ENCODE results near the gene MTHFD1L. TPM values are rescaled to one million over a fixed set of nuclear protein-coding genes. Genes with fewer than 3 reads are reported as not detected.

MTHFD1L gene
- total RNA-seq, 1 donor from 2014 or later: 107 TPM

DNA sequence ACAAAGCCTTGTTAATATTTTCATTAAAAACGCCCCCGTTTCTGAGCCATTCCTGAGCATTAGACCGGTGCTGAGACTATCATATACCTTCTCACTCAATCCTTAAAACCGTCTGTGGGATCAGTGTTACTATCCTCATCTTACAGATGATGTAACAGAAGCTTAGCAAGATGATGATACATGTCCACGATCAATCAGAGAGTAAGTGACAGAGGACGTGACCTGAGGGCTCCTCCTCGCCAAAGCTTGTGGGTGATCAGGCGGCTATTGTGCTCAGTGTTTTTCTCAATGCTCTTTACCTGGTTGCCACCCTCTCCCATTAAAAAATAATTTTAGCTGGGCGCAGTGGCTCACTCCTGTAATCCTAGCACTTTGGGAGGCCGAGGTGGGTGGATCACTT lies 113.1 kb downstream of the MTHFD1L start:
- Histone ChIP-seq H3K79me2 (ENCODE audit: insufficient read depth, low read length) (no peaks in the 10 kb centered on the region), H3K4me2 (ENCODE audit: low read length) (no peak overlapping the region), H3K9ac (ENCODE audit: low read length) (no peak overlapping the region), H4K20me1 (ENCODE audit: insufficient read depth, low read length) (no peaks in the 10 kb centered on the region), H2AFZ (ENCODE audit: low read depth, low read length) (no peak overlapping the region), H3K36me3 (ENCODE audit: insufficient read depth, low read length) (peaks cover 35% of the 10 kb centered on the region), H3K4me3 (ENCODE audit: insufficient read depth, low read depth, low read length) (no peak overlapping the region), H3K9me3 (ENCODE audit: insufficient read depth, low read depth, low read length) (no peaks in the 10 kb centered on the region), H3K4me1 (ENCODE audit: insufficient read depth, low read length) (no peaks in the 10 kb centered on the region), H3K27me3 (ENCODE audit: insufficient read depth, low read length) (no peaks in the 10 kb centered on the region), H3K27ac (ENCODE audit: low read depth, low read length) (no peak overlapping the region)
- Mint-ChIP-seq H3K4me1 (ENCODE audit: low read depth, unreplicated experiment) (no peaks in the 10 kb centered on the region), H3K27me3 (ENCODE audit: low read depth, unreplicated experiment) (no peaks in the 10 kb centered on the region), H3K9me3 (ENCODE audit: unreplicated experiment) (no peaks in the 10 kb centered on the region), H3K4me3 (ENCODE audit: unreplicated experiment) (no peak overlapping the region), H3K36me3 (ENCODE audit: low read depth, unreplicated experiment) (peaks cover 27% of the 10 kb centered on the region), H3K27ac (ENCODE audit: unreplicated experiment) (no peak overlapping the region)
- TF ChIP-seq, protein P1, sequence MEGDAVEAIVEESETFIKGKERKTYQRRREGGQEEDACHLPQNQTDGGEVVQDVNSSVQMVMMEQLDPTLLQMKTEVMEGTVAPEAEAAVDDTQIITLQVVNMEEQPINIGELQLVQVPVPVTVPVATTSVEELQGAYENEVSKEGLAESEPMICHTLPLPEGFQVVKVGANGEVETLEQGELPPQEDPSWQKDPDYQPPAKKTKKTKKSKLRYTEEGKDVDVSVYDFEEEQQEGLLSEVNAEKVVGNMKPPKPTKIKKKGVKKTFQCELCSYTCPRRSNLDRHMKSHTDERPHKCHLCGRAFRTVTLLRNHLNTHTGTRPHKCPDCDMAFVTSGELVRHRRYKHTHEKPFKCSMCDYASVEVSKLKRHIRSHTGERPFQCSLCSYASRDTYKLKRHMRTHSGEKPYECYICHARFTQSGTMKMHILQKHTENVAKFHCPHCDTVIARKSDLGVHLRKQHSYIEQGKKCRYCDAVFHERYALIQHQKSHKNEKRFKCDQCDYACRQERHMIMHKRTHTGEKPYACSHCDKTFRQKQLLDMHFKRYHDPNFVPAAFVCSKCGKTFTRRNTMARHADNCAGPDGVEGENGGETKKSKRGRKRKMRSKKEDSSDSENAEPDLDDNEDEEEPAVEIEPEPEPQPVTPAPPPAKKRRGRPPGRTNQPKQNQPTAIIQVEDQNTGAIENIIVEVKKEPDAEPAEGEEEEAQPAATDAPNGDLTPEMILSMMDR (IDR thresholded peaks at IDR 0.05; ENCODE audit: insufficient read depth, low read depth, low read length): no peak
- TF ChIP-seq EZH2 (IDR thresholded peaks at IDR 0.05; ENCODE audit: insufficient read depth, low read length): no peak
- no peak for FAIRE-seq
- DNase-seq (ENCODE audit: low read depth): no peak

DNA sequence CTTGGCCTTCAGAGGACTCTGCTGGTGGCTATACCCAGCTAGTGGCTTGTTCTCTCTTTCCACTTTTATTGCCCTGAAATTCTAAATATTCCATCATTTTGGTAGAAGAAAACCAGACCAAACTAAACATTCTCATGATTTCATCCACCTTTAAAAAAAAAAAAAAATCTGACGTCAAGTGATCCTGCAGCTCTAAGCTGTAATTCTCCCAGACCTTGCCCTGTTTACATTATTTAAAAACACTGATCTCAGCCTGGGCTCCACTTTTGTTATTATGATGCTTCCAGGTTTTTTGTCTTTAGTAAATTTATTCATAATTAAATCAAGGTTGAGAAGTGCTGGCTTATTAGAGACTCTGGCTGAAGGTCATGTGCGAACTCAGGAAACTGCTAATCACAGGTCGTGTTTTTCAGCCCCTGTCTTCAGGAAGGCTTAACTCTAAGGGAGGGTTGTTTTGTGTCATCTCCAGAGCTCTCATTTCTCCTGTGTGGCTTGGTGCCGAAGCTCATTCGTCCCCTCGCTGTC lies 114.4 kb downstream of the MTHFD1L start:
- H3K36me3 Mint-ChIP-seq (ENCODE audit: low read depth, unreplicated experiment): peaks cover 19% of the 10 kb centered on the region
- no peak overlapping the region for H3K4me2 ChIP-seq (ENCODE audit: low read length)
- no peaks in the 10 kb centered on the region for H3K9me3 ChIP-seq (ENCODE audit: insufficient read depth, low read depth, low read length)

DNA sequence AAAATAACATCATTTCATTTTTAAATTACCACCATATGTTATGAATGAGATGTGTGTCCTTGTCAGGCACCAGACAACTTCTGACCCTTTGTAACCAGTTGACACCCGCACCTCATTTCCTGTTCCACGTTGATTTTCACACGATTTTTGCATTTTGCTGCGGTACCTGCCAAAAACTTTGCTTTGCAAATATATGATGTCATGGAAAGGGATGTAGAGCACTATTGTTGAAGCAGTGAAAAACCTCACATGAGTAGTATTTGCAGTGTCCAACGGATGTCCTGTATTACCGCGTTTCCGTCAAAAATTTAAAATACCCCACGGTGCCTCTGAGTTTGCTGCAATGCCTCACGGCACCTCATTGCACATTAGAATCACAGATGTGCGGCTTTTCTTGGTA lies 115.6 kb downstream of the MTHFD1L start:
- DNase-seq (ENCODE audit: low read depth) (no peak), FAIRE-seq (no peak)
- H2AFZ ChIP-seq (ENCODE audit: low read depth, low read length): no peak overlapping the region
- H3K36me3 ChIP-seq (ENCODE audit: insufficient read depth, low read length): peaks cover 34% of the 10 kb centered on the region
- TF ChIP-seq, protein P1 (IDR thresholded peaks at IDR 0.05; ENCODE audit: insufficient read depth, low read depth, low read length): no peak
- no peak for TF ChIP-seq EZH2 (IDR thresholded peaks at IDR 0.05; ENCODE audit: insufficient read depth, low read length)
- no peak overlapping the region for H3K9ac ChIP-seq (ENCODE audit: low read length)
- no peaks in the 10 kb centered on the region for H3K79me2 ChIP-seq (ENCODE audit: insufficient read depth, low read length)
- no peaks in the 10 kb centered on the region for H3K27me3 ChIP-seq (ENCODE audit: insufficient read depth, low read length)
- Mint-ChIP-seq H3K4me1 (ENCODE audit: low read depth, unreplicated experiment) (no peaks in the 10 kb centered on the region), H3K4me3 (ENCODE audit: unreplicated experiment) (no peak overlapping the region), H3K27me3 (ENCODE audit: low read depth, unreplicated experiment) (no peaks in the 10 kb centered on the region), H3K9me3 (ENCODE audit: unreplicated experiment) (no peaks in the 10 kb centered on the region), H3K36me3 (ENCODE audit: low read depth, unreplicated experiment) (peaks cover 18% of the 10 kb centered on the region), H3K27ac (ENCODE audit: unreplicated experiment) (no peak overlapping the region)
- no peak overlapping the region for H3K4me2 ChIP-seq (ENCODE audit: low read length)
- no peak overlapping the region for H3K27ac ChIP-seq (ENCODE audit: low read depth, low read length)
- H3K4me1 ChIP-seq (ENCODE audit: insufficient read depth, low read length): no peaks in the 10 kb centered on the region
- no peaks in the 10 kb centered on the region for H4K20me1 ChIP-seq (ENCODE audit: insufficient read depth, low read length)
- H3K9me3 ChIP-seq (ENCODE audit: insufficient read depth, low read depth, low read length): no peaks in the 10 kb centered on the region
- no peak overlapping the region for H3K4me3 ChIP-seq (ENCODE audit: insufficient read depth, low read depth, low read length)

More for the DNA sequence above, 114.4 kb downstream of the MTHFD1L start:
- no peak for DNase-seq (ENCODE audit: low read depth)
- Mint-ChIP-seq H3K27ac (ENCODE audit: unreplicated experiment) (no peak overlapping the region), H3K4me1 (ENCODE audit: low read depth, unreplicated experiment) (no peaks in the 10 kb centered on the region), H3K4me3 (ENCODE audit: unreplicated experiment) (no peak overlapping the region), H3K27me3 (ENCODE audit: low read depth, unreplicated experiment) (no peaks in the 10 kb centered on the region), H3K9me3 (ENCODE audit: unreplicated experiment) (no peaks in the 10 kb centered on the region)
- Histone ChIP-seq H3K79me2 (ENCODE audit: insufficient read depth, low read length) (no peaks in the 10 kb centered on the region), H2AFZ (ENCODE audit: low read depth, low read length) (no peak overlapping the region), H3K36me3 (ENCODE audit: insufficient read depth, low read length) (peaks cover 34% of the 10 kb centered on the region), H3K9ac (ENCODE audit: low read length) (no peak overlapping the region), H4K20me1 (ENCODE audit: insufficient read depth, low read length) (no peaks in the 10 kb centered on the region), H3K4me3 (ENCODE audit: insufficient read depth, low read depth, low read length) (no peak overlapping the region), H3K27ac (ENCODE audit: low read depth, low read length) (no peak overlapping the region), H3K27me3 (ENCODE audit: insufficient read depth, low read length) (no peaks in the 10 kb centered on the region), H3K4me1 (ENCODE audit: insufficient read depth, low read length) (no peaks in the 10 kb centered on the region)
- no peak for FAIRE-seq
- TF ChIP-seq EZH2 (IDR thresholded peaks at IDR 0.05; ENCODE audit: insufficient read depth, low read length): no peak
- TF ChIP-seq, protein P1 (IDR thresholded peaks at IDR 0.05; ENCODE audit: insufficient read depth, low read depth, low read length): no peak

All from astrocyte (in vitro differentiated cells and primary cell).